Esophagus (tissue), 2 donors: Measurements from ENCODE around the gene GNG11. TPM values are rescaled to one million over a fixed set of nuclear protein-coding genes. Genes with fewer than 3 reads are reported as not detected.
"Not testable (repeated sequence)": the region's sequence is repeated elsewhere in the genome, so short reads cannot be mapped to it uniquely, and the experiment has no call there.

ENCODE experiments used
- H3K27ac ChIP-seq, 2 donors: one replicate each; pipeline ENCODE4 v1.5.1; 2013; ENCODE audit warnings: low read depth in 2 of 2, mild to moderate bottlenecking in 2 of 2, inconsistent platforms in 1 of 2, low read length in 1 of 2, moderate library complexity in 1 of 2
- H3K27me3 ChIP-seq, 2 donors: one replicate each; pipeline ENCODE4 v1.6.1; 2013; ENCODE audit warnings: low read length in 2 of 2, control low read depth in 1 of 2, mild to moderate bottlenecking in 1 of 2; ENCODE audit not compliant: insufficient read depth in 2 of 2, control insufficient read depth in 1 of 2
- H3K36me3 ChIP-seq, 2 donors: one replicate each; pipeline ENCODE4 v1.6.1; 2013; ENCODE audit warnings: low read length in 1 of 2; ENCODE audit not compliant: control insufficient read depth in 2 of 2, insufficient read depth in 2 of 2
- H3K4me1 ChIP-seq, 2 donors: one replicate each; pipeline ENCODE4 v1.6.1; 2013; ENCODE audit warnings: low read length in 1 of 2; ENCODE audit not compliant: control insufficient read depth in 2 of 2, insufficient read depth in 2 of 2
- H3K4me3 ChIP-seq, 2 donors: one replicate each; pipeline ENCODE4 v1.5.1; 2013; ENCODE audit warnings: low read length in 2 of 2, mild to moderate bottlenecking in 2 of 2, low read depth in 1 of 2, moderate library complexity in 1 of 2
- H3K9me3 ChIP-seq, 2 donors: one replicate each; pipeline ENCODE4 v1.6.1; 2013; ENCODE audit warnings: mild to moderate bottlenecking in 2 of 2, low read depth in 1 of 2, low read length in 1 of 2, moderate library complexity in 1 of 2; ENCODE audit not compliant: control insufficient read depth in 2 of 2, insufficient read depth in 1 of 2
- WGBS, 2 donors: extraction: QIAGEN DNeasy Blood & Tissue Kit; methylation state at CpG; one replicate each; pipeline ENCODE4 v1.1.7; 2013; 5-methylcytosine and 5-hydroxymethylcytosine counted together
- polyA plus RNA-seq, 2 donors: library from polyadenylated mRNA; stranded (reverse); fragments of 200-250 nt; gene quantifications; one replicate each; pipeline ENCODE4 v1.2.3, GENCODE V29; 2013
- donor health status: healthy with polysubstance abuse.
- donor health status: Bipolar disorder and iron deficiency.

GNG11 gene
- polyA plus RNA-seq, 2 donors, result 5.7 to 6.9 TPM

DNA sequence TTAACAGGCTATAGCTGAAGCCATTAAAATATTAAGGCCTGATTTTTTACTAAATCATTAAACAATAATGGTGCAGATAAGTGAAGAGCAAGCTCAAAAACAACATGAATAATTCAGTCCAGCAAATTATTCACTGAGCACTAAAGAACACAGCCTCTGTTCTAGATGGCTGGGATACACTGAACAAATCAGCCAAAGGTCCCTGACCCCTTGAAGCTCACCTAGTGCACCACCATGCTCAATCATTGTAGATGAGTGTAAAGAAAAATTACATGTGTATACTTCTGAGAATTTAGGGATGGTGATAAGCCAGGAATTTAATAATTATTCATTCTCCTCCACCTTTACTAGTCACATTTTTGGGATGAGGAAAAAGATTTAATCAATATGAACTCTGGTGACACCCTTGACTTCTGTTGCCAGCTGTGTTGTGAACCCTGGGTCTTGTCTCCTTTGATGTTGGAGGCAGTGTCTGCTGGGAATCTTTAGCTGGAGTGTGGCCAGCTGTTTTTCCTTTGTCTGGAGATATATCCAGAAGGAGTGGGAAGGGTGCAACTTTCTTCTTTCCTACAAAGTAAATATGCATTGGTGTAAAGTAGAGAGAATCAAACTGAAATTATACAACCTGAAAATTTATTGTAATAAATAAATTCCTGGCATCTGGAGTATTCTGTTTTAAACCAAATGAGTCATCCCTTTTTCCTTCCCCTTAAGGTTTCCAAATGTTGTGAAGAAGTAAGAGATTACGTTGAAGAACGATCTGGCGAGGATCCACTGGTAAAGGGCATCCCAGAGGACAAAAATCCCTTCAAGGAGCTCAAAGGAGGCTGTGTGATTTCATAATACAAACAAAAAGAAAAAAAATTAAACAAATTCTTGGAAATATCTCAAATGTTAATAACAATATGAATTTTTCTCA is 11.2 kb upstream of the GNG11 start:
- Histone ChIP-seq H3K4me3 (no peak overlapping the region), H3K27me3 (no peaks in the 10 kb centered on the region), H3K9me3 (no peaks in the 10 kb centered on the region), H3K27ac (no peak overlapping the region), H3K36me3 (no peaks in the 10 kb centered on the region), H3K4me1 (no peaks in the 10 kb centered on the region)
- 10 to 36% methylated on average over 3 of the region's 3 CpGs for WGBS, 2 donors

DNA sequence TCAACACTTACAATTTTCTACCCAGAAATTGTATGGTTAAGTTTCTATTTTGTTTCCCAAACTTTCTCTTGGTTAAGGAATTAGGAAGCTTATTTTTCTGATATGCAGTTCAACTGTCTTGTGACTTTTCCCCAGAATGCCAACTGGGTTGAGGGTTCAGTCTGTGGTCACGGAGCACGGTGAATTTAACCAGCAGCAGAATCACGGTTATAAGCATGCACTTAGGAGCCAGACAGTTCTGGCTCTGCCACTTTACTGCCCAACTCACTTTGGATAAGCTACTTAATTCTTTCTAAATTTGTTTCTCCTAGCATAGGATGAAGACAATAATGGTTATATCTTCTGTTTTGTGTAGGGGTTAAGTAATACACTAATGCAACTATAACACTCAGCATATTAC is 10.3 kb upstream of the GNG11 start:
- 31 to 78% methylated on average over 2 to 3 of the region's 3 CpGs for WGBS, 2 donors

GRCh38 chr7:93911661-93912060 is 9.9 kb upstream of the GNG11 start:
- not testable (repeated sequence) for H3K9me3 ChIP-seq, H3K4me1 ChIP-seq, H3K27ac ChIP-seq, H3K27me3 ChIP-seq, H3K36me3 ChIP-seq, H3K4me3 ChIP-seq

More for the DNA sequence above, 10.3 kb upstream of the GNG11 start:
- H3K36me3 ChIP-seq, H3K4me1 ChIP-seq, H3K27ac ChIP-seq, H3K27me3 ChIP-seq, H3K4me3 ChIP-seq, H3K9me3 ChIP-seq: not testable (repeated sequence)

GRCh38 chr7:93913197-93913596 is 8.3 kb upstream of the GNG11 start:
- Histone ChIP-seq H3K4me1 (no peaks in the 10 kb centered on the region), H3K4me3 (no peak overlapping the region), H3K9me3 (no peaks in the 10 kb centered on the region), H3K27ac (no peak overlapping the region), H3K36me3 (no peaks in the 10 kb centered on the region), H3K27me3 (no peaks in the 10 kb centered on the region)

DNA sequence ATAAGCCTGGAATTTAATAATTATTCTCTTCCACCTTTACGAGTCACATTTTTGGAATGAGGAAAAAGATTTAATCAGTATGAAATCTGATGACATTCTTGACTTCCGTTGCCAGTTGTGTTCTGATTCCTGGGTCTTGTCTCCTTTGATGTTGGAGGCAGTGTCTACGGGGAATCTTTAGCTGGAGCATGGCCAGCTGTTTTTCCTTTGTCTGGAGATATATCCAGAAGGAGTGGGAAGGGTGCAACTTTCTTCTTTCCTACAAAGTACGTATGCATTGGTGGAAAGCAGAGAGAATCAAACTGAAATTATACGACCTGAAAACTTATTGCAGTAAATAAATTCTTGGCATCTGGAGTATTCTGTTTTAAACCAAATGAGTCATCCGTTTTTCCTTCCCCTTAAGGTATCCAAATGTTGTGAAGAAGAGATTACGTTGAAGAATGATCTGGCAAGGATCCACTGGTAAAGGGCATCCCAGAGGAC is 6.9 kb upstream of the GNG11 start:
- WGBS, 2 donors, result 22 to 30% methylated on average over 7 of the region's 7 CpGs

GRCh38 chr7:93915206-93915842 is 6.2 kb upstream of the GNG11 start:
- not testable (repeated sequence) for H3K36me3 ChIP-seq, H3K9me3 ChIP-seq, H3K27me3 ChIP-seq, H3K27ac ChIP-seq, H3K4me3 ChIP-seq, H3K4me1 ChIP-seq
- WGBS, 2 donors, result 53 to 64% methylated on average over 3 of the region's 3 CpGs

More for the DNA sequence above, 6.9 kb upstream of the GNG11 start:
- H3K27ac ChIP-seq, result no peak overlapping the region
- no peak overlapping the region for H3K4me3 ChIP-seq
- H3K27me3 ChIP-seq, result no peaks in the 10 kb centered on the region
- no peaks in the 10 kb centered on the region for H3K4me1 ChIP-seq
- H3K9me3 ChIP-seq, result no peaks in the 10 kb centered on the region
- H3K36me3 ChIP-seq, result no peaks in the 10 kb centered on the region

- H3K4me1 ChIP-seq, H3K4me3 ChIP-seq, H3K9me3 ChIP-seq, H3K27ac ChIP-seq, H3K27me3 ChIP-seq, H3K36me3 ChIP-seq: not testable (repeated sequence)
Measured at GRCh38 chr7:93915888-93916287, 5.6 kb upstream of the GNG11 start.

DNA sequence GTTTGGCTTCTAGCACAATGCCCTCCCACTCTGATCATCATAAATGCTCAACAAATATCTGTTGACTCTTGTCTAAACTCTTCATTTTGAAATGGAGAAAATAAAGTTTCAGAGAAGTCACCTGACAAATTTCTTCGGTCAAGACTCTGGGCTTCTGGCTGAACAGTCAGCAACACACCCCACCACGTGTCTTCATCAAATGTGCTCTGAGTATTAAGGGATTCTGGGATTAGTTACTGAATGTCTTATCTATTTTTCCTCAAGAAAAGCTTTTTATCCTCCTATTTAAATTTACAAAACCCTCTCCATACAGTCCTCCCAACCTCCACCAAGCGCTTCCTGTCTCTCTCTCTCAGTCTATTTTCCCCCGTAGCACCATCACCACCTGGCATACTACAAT is 5.2 kb upstream of the GNG11 start:
- not testable (repeated sequence) for H3K9me3 ChIP-seq, H3K27me3 ChIP-seq, H3K4me3 ChIP-seq, H3K4me1 ChIP-seq, H3K27ac ChIP-seq, H3K36me3 ChIP-seq
- 70 to 75% methylated on average over 4 of the region's 4 CpGs for WGBS, 2 donors

DNA sequence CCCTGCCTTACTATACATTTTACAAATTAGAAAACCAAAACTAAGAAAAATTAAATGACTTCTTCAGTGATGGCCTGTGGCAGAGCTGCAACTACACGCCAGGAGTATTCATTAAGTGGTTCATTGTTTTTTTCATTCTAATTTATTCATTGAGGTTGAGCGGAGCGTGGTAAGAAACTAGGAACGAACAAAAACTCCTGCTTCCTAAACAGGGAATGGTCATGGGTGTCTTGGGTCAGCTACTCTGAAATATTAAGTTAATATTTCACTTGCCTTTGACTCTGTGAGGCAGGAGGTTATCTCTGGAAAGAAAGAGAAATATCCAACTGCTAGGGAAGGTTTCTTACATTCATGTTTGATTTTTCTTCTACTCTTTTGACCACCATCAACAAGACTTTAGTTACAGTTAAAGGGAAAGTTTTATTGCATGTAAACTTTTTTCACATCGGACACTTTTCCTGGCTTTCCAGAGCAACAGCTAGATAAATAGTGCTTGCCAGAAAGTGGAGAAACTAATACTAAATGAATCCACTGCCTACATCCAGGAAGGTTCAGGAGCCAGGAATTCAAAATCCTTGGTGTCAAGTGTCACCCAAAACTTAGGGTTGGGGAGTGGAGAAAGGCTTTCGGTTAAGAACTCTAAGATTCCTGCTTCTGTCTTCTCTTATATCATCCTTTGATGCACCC is 896 bp upstream of the GNG11 start:
- no peak overlapping the region for H3K4me3 ChIP-seq
- H3K27ac ChIP-seq, result peak overlapping the region in 1 of 2 donors; percentile 55
- no peaks in the 10 kb centered on the region for H3K36me3 ChIP-seq

More for the DNA sequence above, 896 bp upstream of the GNG11 start:
- Histone ChIP-seq H3K27me3 (no peaks in the 10 kb centered on the region), H3K9me3 (no peaks in the 10 kb centered on the region), H3K4me1 (peaks cover 0 to 4% of the 10 kb centered on the region in 2 donors)
- WGBS, 2 donors, result 69 to 73% methylated on average over 6 of the region's 6 CpGs
